Fibroblast of the aortic adventitia (primary cell): ENCODE measurements around the gene SRD5A1. TPM values are rescaled to one million over a fixed set of nuclear protein-coding genes. Genes with fewer than 3 reads are reported as not detected.

Experiments
- DNase-seq: peaks from one replicate; pipeline ENCODE4 v3.0.0-alpha.2; 2010; ENCODE audit warnings: low read depth
- H3K4me3 ChIP-seq: 2 replicates; pipeline ENCODE4 v1.5.1; 2011; ENCODE audit warnings: low read depth, mild to moderate bottlenecking, control low read depth, low read length, moderate library complexity
- total RNA-seq: library from RNA; depleted of rRNA; stranded (reverse); fragments of >200 nt; gene quantifications from 2 replicates; pipeline ENCODE4 v1.2.3, GENCODE V29; 2012; ENCODE audit warnings: low replicate concordance
- TF ChIP-seq, protein P1 (sequence below): IDR thresholded peaks from 2 replicates; pipeline ENCODE4 v1.5.1; 2011; ENCODE audit warnings: mild to moderate bottlenecking, low read length, control low read depth, inconsistent platforms; ENCODE audit not compliant: insufficient read depth

The SRD5A1 gene, protein sequence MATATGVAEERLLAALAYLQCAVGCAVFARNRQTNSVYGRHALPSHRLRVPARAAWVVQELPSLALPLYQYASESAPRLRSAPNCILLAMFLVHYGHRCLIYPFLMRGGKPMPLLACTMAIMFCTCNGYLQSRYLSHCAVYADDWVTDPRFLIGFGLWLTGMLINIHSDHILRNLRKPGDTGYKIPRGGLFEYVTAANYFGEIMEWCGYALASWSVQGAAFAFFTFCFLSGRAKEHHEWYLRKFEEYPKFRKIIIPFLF
- total RNA-seq = 5.1 and 12.0 TPM in 2 replicates

DNA sequence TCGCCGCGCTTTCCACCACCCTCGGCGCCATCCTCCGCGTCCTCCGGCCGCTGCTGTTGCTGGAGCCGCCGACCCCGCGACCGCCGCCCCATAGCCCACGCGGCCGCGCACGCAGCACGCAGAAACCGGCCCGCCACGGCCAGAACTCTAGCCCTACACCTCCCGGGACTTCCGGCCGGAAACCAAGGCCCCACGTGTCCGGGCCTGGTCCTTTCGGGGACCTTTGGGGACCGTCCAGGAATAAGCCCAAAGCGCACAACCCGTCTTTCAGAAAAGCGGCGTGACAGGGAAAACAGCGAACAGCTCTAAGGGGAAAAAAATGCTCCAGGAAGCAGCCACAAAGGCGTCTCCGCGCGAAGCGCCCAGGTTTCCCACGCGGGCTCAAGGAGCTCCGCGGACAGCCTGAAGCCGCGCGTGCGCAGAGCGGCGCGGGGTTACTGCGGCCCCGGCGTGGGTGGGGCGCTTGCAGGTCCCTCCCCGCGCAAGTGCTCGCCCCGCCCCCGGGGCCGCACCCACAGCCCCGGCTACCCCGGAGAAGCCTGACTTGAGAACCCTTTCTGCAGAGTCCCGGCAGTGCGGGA, at the start of gene SRD5A1, which contains the start of gene NSUN2:
SRD5A1 (plus strand) TSS at position 553 of the 581 bp plus-strand sequence. CDS start 137 bp downstream, outside the sequence.
NSUN2 (minus strand) TSS at position 157 of the 581 bp plus-strand sequence; CDS start at position 92, 65 bp downstream.
- TF ChIP-seq, protein P1, sequence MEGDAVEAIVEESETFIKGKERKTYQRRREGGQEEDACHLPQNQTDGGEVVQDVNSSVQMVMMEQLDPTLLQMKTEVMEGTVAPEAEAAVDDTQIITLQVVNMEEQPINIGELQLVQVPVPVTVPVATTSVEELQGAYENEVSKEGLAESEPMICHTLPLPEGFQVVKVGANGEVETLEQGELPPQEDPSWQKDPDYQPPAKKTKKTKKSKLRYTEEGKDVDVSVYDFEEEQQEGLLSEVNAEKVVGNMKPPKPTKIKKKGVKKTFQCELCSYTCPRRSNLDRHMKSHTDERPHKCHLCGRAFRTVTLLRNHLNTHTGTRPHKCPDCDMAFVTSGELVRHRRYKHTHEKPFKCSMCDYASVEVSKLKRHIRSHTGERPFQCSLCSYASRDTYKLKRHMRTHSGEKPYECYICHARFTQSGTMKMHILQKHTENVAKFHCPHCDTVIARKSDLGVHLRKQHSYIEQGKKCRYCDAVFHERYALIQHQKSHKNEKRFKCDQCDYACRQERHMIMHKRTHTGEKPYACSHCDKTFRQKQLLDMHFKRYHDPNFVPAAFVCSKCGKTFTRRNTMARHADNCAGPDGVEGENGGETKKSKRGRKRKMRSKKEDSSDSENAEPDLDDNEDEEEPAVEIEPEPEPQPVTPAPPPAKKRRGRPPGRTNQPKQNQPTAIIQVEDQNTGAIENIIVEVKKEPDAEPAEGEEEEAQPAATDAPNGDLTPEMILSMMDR = no peak
- H3K4me3 ChIP-seq = peak within 1 kb of the TSS; percentile 88
- peak; percentile 91 for DNase-seq

DNA sequence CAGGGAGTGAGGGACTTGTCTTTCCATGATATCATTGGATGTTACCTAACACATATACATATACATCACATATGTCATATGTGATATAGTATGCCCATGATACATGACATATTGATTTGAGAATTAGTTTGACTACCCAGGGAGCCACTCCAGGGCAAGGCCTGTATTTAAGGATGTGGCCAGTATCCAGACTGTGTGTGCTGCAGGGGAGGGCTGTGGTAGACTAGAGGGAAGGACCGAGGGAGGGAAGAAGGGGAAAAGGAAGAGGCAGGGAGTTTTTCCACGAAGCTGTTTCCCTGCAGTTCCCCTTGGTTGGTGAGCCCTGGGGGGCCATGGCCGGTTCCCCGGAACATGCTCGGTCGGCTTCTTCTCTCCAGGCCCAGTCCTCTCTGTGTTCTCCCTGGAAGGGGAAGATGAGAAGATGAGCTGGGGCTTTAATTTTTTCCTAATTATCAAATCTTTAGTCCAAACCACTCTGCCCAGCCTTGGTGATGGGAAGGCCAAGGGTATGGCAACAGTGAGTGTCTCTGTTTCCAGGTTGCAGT, 49.1 kb upstream of the SRD5A1 start:
- TF ChIP-seq, protein P1 = no peak
- DNase-seq = no peak
- H3K4me3 ChIP-seq = no peak overlapping the region

DNA sequence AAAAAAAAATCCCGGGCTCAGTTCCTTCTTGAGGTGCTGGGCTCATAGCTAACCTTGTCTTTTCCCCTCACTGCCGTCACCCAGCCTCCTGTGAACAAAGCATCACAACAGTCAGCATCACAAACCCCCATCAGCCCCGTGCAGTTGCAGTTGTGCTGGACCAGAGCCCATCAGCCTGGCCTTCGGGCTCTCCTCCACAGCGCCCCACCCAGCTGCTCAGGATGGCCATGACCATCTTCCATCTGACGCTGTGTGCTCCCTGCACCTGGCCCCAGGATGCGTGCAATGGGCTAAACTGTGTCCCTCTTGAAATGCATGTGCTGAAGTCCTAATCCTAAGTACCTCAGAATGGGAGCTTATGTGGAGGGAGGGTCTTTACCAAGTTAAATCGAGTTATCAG, 48.5 kb upstream of the SRD5A1 start:
- H3K4me3 ChIP-seq = no peak overlapping the region
- TF ChIP-seq, protein P1 = no peak
- DNase-seq = no peak

DNA sequence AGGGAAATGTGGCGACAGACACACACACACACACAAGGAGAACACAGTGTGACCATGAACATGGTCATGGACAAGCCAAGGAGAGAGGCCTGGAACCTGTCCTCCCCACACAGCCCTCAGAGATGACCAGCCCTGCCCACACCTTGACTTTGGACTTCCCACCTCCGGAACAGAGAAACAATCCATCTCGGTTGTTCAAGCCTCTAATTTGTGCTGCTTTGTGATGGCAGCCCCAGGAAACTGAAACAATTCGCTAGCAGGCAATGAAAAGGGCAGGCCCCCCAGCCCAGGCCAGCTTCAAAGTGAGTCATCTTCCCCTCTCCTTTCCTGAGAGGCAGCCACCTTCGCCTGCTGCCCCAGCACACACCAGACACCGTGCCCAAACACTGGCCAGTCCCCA, 48.1 kb upstream of the SRD5A1 start:
- no peak overlapping the region for H3K4me3 ChIP-seq
- no peak for DNase-seq
- TF ChIP-seq, protein P1 = no peak

DNA sequence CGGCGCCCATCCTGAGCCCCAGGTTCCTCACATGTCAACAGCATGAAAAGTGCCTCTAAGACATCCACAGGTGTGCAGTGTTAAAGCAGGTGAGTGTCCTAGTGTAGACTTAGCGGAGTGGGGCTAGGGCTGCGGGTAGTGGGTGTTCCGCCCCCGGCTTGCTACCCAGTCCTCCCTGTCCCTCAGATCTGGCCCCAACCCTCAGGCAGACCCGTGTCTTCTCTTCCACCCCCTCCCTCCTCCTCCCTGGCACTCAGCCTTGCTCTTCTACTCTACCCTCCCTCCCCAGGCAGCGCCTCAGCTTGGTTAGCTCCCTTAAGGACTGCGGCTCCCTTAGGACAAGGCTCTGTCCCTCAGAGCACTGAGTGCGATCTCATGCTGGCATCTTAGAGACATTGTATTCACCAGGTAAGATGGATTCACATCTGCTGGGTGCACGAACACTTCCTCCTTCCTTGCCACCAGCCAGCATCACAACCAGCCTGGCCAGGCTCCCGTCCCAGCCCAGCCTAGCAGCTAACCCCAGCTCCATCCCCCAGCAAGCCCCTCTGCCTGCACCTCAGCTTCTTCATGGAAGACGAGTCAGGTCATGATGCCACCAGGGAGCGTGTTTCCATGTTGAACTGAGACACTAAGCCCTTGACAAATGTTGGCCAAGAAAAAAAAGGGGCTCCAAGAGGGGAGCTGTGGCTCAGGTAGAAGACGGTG, 47.1 kb upstream of the SRD5A1 start:
- no peak overlapping the region for H3K4me3 ChIP-seq
- DNase-seq = no peak
- TF ChIP-seq, protein P1 = no peak

DNA sequence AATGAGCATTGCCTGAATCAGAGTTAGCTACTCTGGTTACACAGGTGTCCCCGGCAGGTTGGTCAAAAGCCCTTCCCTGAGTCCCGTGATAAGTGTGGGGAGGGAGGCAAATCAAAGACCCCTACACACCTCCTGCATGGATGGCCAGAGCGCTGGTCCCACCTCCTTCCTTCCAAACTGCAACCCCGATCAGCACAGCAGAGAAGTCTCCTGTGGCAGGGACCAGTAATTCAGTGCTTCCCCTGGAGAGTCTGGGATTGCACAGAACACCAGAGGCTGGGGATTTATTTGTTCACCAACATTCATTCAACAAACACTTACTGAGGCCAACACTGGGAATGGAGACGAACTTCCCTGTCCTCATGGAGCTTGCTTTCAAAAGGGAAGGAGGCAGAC, 46.6 kb upstream of the SRD5A1 start:
- H3K4me3 ChIP-seq = no peak overlapping the region
- TF ChIP-seq, protein P1 = no peak
- DNase-seq = no peak
